Prostate gland (tissue), 2 donors: ENCODE measurements around the gene TAC4.

ENCODE experiments used
- POLR2A ChIP-seq: fragments of 450-650 bp; IDR thresholded peaks from one replicate; pipeline ENCODE4 v1.6.1; 2016; ENCODE audit warnings: antibody characterized with exemption, mild to moderate bottlenecking
- TF ChIP-seq, protein P1 (sequence below), 4 experiments: fragments of 200-600 bp in 2 of 4; fragments of 450-650 bp in 2 of 4; sonication (generic) in 2 of 4; IDR thresholded peaks; 1 replicate in 3 of 4; 2 replicates in 1 of 4; pipeline ENCODE4 v1.5.1; 2016 to 2019; ENCODE audit warnings: antibody characterized with exemption in 4 of 4, mild to moderate bottlenecking in 2 of 4, moderate library complexity in 2 of 4

DNA sequence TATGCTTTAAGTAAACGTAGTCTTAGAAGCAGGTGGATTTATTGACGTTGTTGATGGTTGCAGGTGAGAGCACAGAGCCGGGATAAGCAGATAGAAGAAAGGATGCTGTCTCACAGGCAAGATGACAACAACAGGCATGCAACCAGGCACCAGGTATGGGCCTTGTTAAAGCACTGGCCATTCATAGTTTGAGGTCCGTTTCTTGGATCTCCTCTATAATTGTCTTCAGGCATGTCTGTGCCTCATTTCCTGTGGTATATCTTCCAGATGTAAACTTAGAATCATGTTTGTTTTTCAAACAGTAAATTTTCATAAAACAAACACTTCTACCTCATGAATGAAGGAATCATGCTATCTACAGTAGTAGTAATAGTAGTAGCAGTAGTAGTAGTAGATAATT is 38.8 kb downstream of the TAC4 start:
- no peak for TF ChIP-seq POLR2A
- TF ChIP-seq, protein P1, sequence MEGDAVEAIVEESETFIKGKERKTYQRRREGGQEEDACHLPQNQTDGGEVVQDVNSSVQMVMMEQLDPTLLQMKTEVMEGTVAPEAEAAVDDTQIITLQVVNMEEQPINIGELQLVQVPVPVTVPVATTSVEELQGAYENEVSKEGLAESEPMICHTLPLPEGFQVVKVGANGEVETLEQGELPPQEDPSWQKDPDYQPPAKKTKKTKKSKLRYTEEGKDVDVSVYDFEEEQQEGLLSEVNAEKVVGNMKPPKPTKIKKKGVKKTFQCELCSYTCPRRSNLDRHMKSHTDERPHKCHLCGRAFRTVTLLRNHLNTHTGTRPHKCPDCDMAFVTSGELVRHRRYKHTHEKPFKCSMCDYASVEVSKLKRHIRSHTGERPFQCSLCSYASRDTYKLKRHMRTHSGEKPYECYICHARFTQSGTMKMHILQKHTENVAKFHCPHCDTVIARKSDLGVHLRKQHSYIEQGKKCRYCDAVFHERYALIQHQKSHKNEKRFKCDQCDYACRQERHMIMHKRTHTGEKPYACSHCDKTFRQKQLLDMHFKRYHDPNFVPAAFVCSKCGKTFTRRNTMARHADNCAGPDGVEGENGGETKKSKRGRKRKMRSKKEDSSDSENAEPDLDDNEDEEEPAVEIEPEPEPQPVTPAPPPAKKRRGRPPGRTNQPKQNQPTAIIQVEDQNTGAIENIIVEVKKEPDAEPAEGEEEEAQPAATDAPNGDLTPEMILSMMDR (IDR thresholded peaks at IDR 0.05): no peak
